ENCODE results near the gene ANK2. TPM values are rescaled to one million over a fixed set of nuclear protein-coding genes. Genes with fewer than 3 reads are reported as not detected.

ANK2 gene
- total RNA-seq, 2 donors from 2014 or later, result 9.9 to 11.5 TPM

- Histone ChIP-seq H3K9me3 (no peaks in the 10 kb centered on the region), H3K4me1 (no peaks in the 10 kb centered on the region), H3K36me3 (replicated peaks in 1 of 2; ENCODE audit: insufficient read depth in 1 of 2, low read depth in 2 of 2) (no peaks in the 10 kb centered on the region), H3K27ac (no peak overlapping the region), H3K27me3 (no peaks in the 10 kb centered on the region), H3K4me3 (no peak overlapping the region)
- DNase-seq (no peak), ATAC-seq (no peak)
- intact Hi-C loops (cut with DNase I), result no loop called here
- 64 to 76% methylated on average over 9 of the region's 9 CpGs for WGBS, 2 donors
- TF ChIP-seq, protein P1, sequence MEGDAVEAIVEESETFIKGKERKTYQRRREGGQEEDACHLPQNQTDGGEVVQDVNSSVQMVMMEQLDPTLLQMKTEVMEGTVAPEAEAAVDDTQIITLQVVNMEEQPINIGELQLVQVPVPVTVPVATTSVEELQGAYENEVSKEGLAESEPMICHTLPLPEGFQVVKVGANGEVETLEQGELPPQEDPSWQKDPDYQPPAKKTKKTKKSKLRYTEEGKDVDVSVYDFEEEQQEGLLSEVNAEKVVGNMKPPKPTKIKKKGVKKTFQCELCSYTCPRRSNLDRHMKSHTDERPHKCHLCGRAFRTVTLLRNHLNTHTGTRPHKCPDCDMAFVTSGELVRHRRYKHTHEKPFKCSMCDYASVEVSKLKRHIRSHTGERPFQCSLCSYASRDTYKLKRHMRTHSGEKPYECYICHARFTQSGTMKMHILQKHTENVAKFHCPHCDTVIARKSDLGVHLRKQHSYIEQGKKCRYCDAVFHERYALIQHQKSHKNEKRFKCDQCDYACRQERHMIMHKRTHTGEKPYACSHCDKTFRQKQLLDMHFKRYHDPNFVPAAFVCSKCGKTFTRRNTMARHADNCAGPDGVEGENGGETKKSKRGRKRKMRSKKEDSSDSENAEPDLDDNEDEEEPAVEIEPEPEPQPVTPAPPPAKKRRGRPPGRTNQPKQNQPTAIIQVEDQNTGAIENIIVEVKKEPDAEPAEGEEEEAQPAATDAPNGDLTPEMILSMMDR (IDR thresholded peaks at IDR 0.05), result no peak
- TF ChIP-seq POLR2A (IDR thresholded peaks at IDR 0.05), result no peak
Observed at GRCh38 chr4:113052379-113052951, 3.0 kb downstream of the ANK2 start.

- H3K27ac ChIP-seq, result no peak overlapping the region
- TF ChIP-seq POLR2A (IDR thresholded peaks at IDR 0.05), result no peak
- TF ChIP-seq, protein P1 (IDR thresholded peaks at IDR 0.05), result no peak
Observed at GRCh38 chr4:113053883-113054282, 4.4 kb downstream of the ANK2 start.

GRCh38 chr4:113056318-113056717 lies 6.9 kb downstream of the ANK2 start:
- DNase-seq (no peak), ATAC-seq (no peak)
- Histone ChIP-seq H3K27me3 (no peaks in the 10 kb centered on the region), H3K36me3 (replicated peaks in 1 of 2; ENCODE audit: insufficient read depth in 1 of 2, low read depth in 2 of 2) (no peaks in the 10 kb centered on the region), H3K9me3 (no peaks in the 10 kb centered on the region), H3K27ac (no peak overlapping the region), H3K4me1 (no peaks in the 10 kb centered on the region), H3K4me3 (no peak overlapping the region)
- 49 to 53% methylated on average over 2 of the region's 2 CpGs for WGBS, 2 donors
- intact Hi-C loops (cut with DNase I), result no loop called here
- TF ChIP-seq, protein P1 (IDR thresholded peaks at IDR 0.05), result no peak
- no peak for TF ChIP-seq POLR2A (IDR thresholded peaks at IDR 0.05)

More at GRCh38 chr4:113053883-113054282, 4.4 kb downstream of the ANK2 start:
- Histone ChIP-seq H3K9me3 (no peaks in the 10 kb centered on the region), H3K27me3 (no peaks in the 10 kb centered on the region), H3K36me3 (replicated peaks in 1 of 2; ENCODE audit: insufficient read depth in 1 of 2, low read depth in 2 of 2) (no peaks in the 10 kb centered on the region), H3K4me1 (no peaks in the 10 kb centered on the region), H3K4me3 (no peak overlapping the region)
- no peak for DNase-seq
- intact Hi-C loops (cut with DNase I), result no loop called here
- ATAC-seq, result no peak

DNA sequence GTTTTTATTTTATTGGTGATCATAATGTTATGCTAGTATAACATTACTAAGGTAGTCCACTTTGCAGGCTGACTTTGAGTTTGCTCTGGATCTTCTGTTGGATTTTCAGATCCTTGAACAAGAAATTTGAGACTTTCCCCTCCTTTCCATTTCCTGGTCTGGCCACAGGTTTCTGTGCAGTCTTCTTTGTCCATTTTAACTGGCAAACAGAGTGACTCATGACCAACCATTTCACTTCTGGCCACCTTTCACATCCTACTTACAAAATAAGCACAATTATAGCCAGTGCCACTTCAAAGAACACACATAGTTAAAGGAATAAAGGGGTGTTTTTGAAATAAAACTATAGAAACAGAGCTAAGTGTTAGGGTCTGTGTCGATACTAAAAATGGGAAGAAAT lies 8.4 kb downstream of the ANK2 start:
- TF ChIP-seq, protein P1 (IDR thresholded peaks at IDR 0.05), result no peak
- no peak for TF ChIP-seq POLR2A (IDR thresholded peaks at IDR 0.05)
- 90 to 96% methylated on average over 1 of the region's 1 CpG for WGBS, 2 donors
- no peaks in the 10 kb centered on the region for H3K9me3 ChIP-seq

GRCh38 chr4:113059449-113060182 lies 10.2 kb downstream of the ANK2 start:
- TF ChIP-seq POLR2A (IDR thresholded peaks at IDR 0.05), result no peak
- TF ChIP-seq, protein P1 (IDR thresholded peaks at IDR 0.05), result no peak
- no peaks in the 10 kb centered on the region for H3K27me3 ChIP-seq
- intact Hi-C loops (cut with DNase I), result no loop called here
- DNase-seq (no peak), ATAC-seq (no peak)
- 63 to 72% methylated on average over 3 of the region's 3 CpGs for WGBS, 2 donors
- H3K27ac ChIP-seq, result no peak overlapping the region
- peaks cover 5% of the 10 kb centered on the region for H3K4me1 ChIP-seq
- H3K4me3 ChIP-seq, result no peak overlapping the region
- no peaks in the 10 kb centered on the region for H3K9me3 ChIP-seq
- H3K36me3 ChIP-seq (replicated peaks in 1 of 2; ENCODE audit: insufficient read depth in 1 of 2, low read depth in 2 of 2), result no peaks in the 10 kb centered on the region

More for the DNA sequence above, 8.4 kb downstream of the ANK2 start:
- no peak for ATAC-seq
- Histone ChIP-seq H3K27me3 (no peaks in the 10 kb centered on the region), H3K36me3 (replicated peaks in 1 of 2; ENCODE audit: insufficient read depth in 1 of 2, low read depth in 2 of 2) (no peaks in the 10 kb centered on the region), H3K27ac (no peak overlapping the region), H3K4me3 (no peak overlapping the region), H3K4me1 (no peaks in the 10 kb centered on the region)
- intact Hi-C loops (cut with DNase I), result no loop called here
- DNase-seq, result no peak
